Measurements from ENCODE around the gene DNPEP.
"Not testable (repeated sequence)": the region's sequence is repeated elsewhere in the genome, so short reads cannot be mapped to it uniquely, and the experiment has no call there.

Gene DNPEP

GRCh38 chr2:219409619-219410018, 21.9 kb upstream of the DNPEP start:
- TF ChIP-seq CTCF (IDR thresholded peaks at IDR 0.05; ENCODE audit: insufficient read depth, low read length) = no peak
- no peak for TF ChIP-seq POLR2AphosphoS5 (IDR thresholded peaks at IDR 0.05; ENCODE audit: low read depth)
- no peak for TF ChIP-seq REST (IDR thresholded peaks at IDR 0.05; ENCODE audit: insufficient replicate concordance, low read depth)
- no peak for TF ChIP-seq SPI1 (IDR thresholded peaks at IDR 0.05; ENCODE audit: borderline replicate concordance, low read depth)
- TF ChIP-seq GABPA (IDR thresholded peaks at IDR 0.05; ENCODE audit: low read depth) = no peak
- no peak overlapping the region for H3K4me3 ChIP-seq (replicated peaks; ENCODE audit: insufficient read depth, low read length)
- no peak for DNase-seq (ENCODE audit: low read depth in 1 of 2, low spot score in 1 of 2)
- no peak overlapping the region for H3K27ac ChIP-seq (replicated peaks)
- H3K27me3 ChIP-seq (ENCODE audit: insufficient read depth, poor library complexity, severe bottlenecking) = peaks cover 8% of the 10 kb centered on the region

GRCh38 chr2:219408631-219409030, 20.9 kb upstream of the DNPEP start:
- Histone ChIP-seq H3K27me3 (ENCODE audit: insufficient read depth, poor library complexity, severe bottlenecking) (peaks cover 5% of the 10 kb centered on the region), H3K4me3 (replicated peaks; ENCODE audit: insufficient read depth, low read length) (no peak overlapping the region), H3K27ac (replicated peaks) (no peak overlapping the region)
- no peak for DNase-seq (ENCODE audit: low read depth in 1 of 2, low spot score in 1 of 2)
- TF ChIP-seq SPI1 (IDR thresholded peaks at IDR 0.05; ENCODE audit: borderline replicate concordance, low read depth) (no peak), GABPA (IDR thresholded peaks at IDR 0.05; ENCODE audit: low read depth) (no peak), REST (IDR thresholded peaks at IDR 0.05; ENCODE audit: insufficient replicate concordance, low read depth) (no peak), POLR2AphosphoS5 (IDR thresholded peaks at IDR 0.05; ENCODE audit: low read depth) (no peak), CTCF (IDR thresholded peaks at IDR 0.05; ENCODE audit: insufficient read depth, low read length) (no peak)

GRCh38 chr2:219408204-219408603, 20.5 kb upstream of the DNPEP start:
- peaks cover 3% of the 10 kb centered on the region for H3K27me3 ChIP-seq (ENCODE audit: insufficient read depth, poor library complexity, severe bottlenecking)
- TF ChIP-seq REST (IDR thresholded peaks at IDR 0.05; ENCODE audit: insufficient replicate concordance, low read depth) = no peak
- TF ChIP-seq GABPA (IDR thresholded peaks at IDR 0.05; ENCODE audit: low read depth) = no peak
- TF ChIP-seq CTCF (IDR thresholded peaks at IDR 0.05; ENCODE audit: insufficient read depth, low read length) = no peak
- TF ChIP-seq POLR2AphosphoS5 (IDR thresholded peaks at IDR 0.05; ENCODE audit: low read depth) = no peak
- TF ChIP-seq SPI1 (IDR thresholded peaks at IDR 0.05; ENCODE audit: borderline replicate concordance, low read depth) = no peak
- no peak overlapping the region for H3K27ac ChIP-seq (replicated peaks)
- no peak overlapping the region for H3K4me3 ChIP-seq (replicated peaks; ENCODE audit: insufficient read depth, low read length)
- DNase-seq (ENCODE audit: low read depth in 1 of 2, low spot score in 1 of 2) = no peak

- not testable (repeated sequence) for DNase-seq (ENCODE audit: low read depth in 1 of 2, low spot score in 1 of 2); H3K27ac ChIP-seq (replicated peaks); H3K27me3 ChIP-seq (ENCODE audit: insufficient read depth, poor library complexity, severe bottlenecking); H3K4me3 ChIP-seq (replicated peaks; ENCODE audit: insufficient read depth, low read length)
Observed at GRCh38 chr2:219407343-219407742, 19.6 kb upstream of the DNPEP start.

Measured in HL-60 (cell line).